ENCODE measurements around the gene IAPP.

DNA sequence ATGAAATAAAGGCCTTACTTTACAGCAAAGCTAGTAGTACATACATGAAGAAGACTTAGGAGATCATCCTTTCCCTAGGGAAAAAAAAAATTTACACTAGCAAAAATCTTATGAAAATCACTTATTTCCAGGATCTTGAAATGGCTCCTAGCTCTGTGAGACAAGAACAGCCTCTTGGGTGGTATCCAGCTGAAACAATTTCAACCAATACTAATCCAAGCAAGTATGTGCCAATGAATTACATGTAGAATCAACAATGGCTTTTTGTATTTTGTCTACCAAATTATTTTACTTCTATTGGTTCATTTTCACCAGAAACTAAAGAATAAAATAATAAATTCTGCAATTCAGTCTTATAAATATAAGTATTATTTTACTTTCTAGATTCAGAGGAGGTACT lies 35.2 kb upstream of the IAPP start:
- no peak for TF ChIP-seq POLR2AphosphoS5 (IDR thresholded peaks at IDR 0.05)
- TF ChIP-seq, protein P1, sequence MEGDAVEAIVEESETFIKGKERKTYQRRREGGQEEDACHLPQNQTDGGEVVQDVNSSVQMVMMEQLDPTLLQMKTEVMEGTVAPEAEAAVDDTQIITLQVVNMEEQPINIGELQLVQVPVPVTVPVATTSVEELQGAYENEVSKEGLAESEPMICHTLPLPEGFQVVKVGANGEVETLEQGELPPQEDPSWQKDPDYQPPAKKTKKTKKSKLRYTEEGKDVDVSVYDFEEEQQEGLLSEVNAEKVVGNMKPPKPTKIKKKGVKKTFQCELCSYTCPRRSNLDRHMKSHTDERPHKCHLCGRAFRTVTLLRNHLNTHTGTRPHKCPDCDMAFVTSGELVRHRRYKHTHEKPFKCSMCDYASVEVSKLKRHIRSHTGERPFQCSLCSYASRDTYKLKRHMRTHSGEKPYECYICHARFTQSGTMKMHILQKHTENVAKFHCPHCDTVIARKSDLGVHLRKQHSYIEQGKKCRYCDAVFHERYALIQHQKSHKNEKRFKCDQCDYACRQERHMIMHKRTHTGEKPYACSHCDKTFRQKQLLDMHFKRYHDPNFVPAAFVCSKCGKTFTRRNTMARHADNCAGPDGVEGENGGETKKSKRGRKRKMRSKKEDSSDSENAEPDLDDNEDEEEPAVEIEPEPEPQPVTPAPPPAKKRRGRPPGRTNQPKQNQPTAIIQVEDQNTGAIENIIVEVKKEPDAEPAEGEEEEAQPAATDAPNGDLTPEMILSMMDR (IDR thresholded peaks at IDR 0.05): no peak

All from prostate gland (tissue), 2 donors.